HL-60 (cell line): ENCODE results near the gene OGFOD2.

ENCODE experiments used
- DNase-seq, 2 experiments: peaks; one replicate each; pipeline ENCODE4 v3.0.0-alpha.2; 2010 to 2020; ENCODE audit warnings: low read depth in 1 of 2, low spot score in 1 of 2
- H3K27ac ChIP-seq: fragments of 250-450 bp; sonication (Bioruptor Pico); replicated peaks from 2 replicates; pipeline ENCODE4 v1.5.1; 2020; ENCODE audit warnings: mild to moderate bottlenecking, moderate library complexity
- H3K27me3 ChIP-seq: fragments of 250-450 bp; sonication (Bioruptor Pico); 2 replicates; pipeline ENCODE4 v1.5.1; 2021; ENCODE audit warnings: mild to moderate bottlenecking, moderate library complexity; ENCODE audit not compliant: insufficient read depth, poor library complexity, severe bottlenecking
- H3K4me3 ChIP-seq: replicated peaks from 2 replicates; pipeline ENCODE4 v1.5.1; 2011; ENCODE audit warnings: mild to moderate bottlenecking, control low read depth, low read length; ENCODE audit not compliant: insufficient read depth
- CTCF ChIP-seq: IDR thresholded peaks from one replicate; pipeline ENCODE4 v1.5.1; 2011; ENCODE audit warnings: low read length, control low read depth, inconsistent platforms; ENCODE audit not compliant: insufficient read depth
- GABPA ChIP-seq: IDR thresholded peaks from 2 replicates; pipeline ENCODE4 v1.6.1; 2012; ENCODE audit warnings: low read depth
- POLR2AphosphoS5 ChIP-seq: IDR thresholded peaks from 2 replicates; pipeline ENCODE4 v1.6.1; 2012; ENCODE audit warnings: low read depth
- REST ChIP-seq: IDR thresholded peaks from 2 replicates; pipeline ENCODE4 v1.6.1; 2012; ENCODE audit warnings: low read depth; ENCODE audit not compliant: insufficient replicate concordance
- SPI1 ChIP-seq: IDR thresholded peaks from 2 replicates; pipeline ENCODE4 v1.6.1; 2012; ENCODE audit warnings: low read depth, mild to moderate bottlenecking, borderline replicate concordance

OGFOD2 gene

GRCh38 chr12:122961531-122962329, 13.3 kb upstream of the OGFOD2 start:
- Histone ChIP-seq H3K4me3 (no peak overlapping the region), H3K27ac (no peak overlapping the region), H3K27me3 (no peaks in the 10 kb centered on the region)
- no peak for TF ChIP-seq POLR2AphosphoS5
- TF ChIP-seq CTCF, result no peak
- TF ChIP-seq REST, result no peak
- no peak for TF ChIP-seq GABPA
- TF ChIP-seq SPI1, result no peak
- no peak for DNase-seq

- Histone ChIP-seq H3K27me3 (no peaks in the 10 kb centered on the region), H3K27ac (no peak overlapping the region), H3K4me3 (no peak overlapping the region)
- TF ChIP-seq GABPA, result no peak
- TF ChIP-seq CTCF, result no peak
- TF ChIP-seq REST, result no peak
- no peak for TF ChIP-seq SPI1
- TF ChIP-seq POLR2AphosphoS5, result no peak
- no peak for DNase-seq
Measured at GRCh38 chr12:122963941-122964265, 11.1 kb upstream of the OGFOD2 start.

- Histone ChIP-seq H3K27me3 (no peaks in the 10 kb centered on the region), H3K27ac (no peak overlapping the region), H3K4me3 (no peak overlapping the region)
- TF ChIP-seq POLR2AphosphoS5 (no peak), CTCF (no peak), GABPA (no peak), REST (no peak), SPI1 (no peak)
- DNase-seq, result no peak
Measured at GRCh38 chr12:122964439-122965257, 10.4 kb upstream of the OGFOD2 start.
